ENCODE measurements around the gene TCEA3.

DNA sequence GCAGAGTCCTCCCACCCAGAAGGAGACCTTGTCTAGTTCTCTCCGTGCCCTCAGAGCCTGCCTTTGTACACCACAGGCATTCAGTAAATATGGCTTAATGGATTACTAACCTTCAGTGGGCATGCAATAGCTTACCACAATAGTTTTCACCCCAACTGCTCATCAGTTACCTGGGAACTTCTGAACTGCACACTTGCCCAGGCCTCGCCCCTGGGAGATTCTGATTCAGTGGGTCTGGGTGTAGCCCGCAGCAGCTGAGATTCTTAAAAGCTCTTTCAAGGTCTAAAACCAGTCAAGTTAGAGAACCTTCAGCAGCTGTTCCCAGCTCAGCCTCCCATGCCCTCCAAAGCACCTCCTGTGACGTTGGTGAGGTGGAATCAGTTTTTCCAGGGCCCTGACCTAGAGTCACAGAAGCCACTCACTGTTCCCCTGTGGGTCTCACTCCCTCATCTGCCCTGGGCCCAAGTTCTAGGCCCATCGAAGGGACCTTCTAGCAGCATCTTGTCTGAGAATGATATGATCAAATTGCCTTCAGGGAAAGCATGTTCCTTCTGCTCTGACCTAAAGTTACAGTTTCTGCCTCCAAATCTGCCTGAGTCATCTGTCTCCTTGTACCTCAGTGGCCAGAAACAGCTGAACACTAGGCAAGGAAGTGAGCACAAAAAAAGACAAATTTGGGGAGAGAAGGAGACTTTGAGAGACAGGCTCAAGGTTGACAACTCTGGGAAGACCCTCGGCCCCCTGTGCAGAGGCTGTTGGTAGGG lies 48.7 kb upstream of the TCEA3 start:
- TF ChIP-seq, protein P1, sequence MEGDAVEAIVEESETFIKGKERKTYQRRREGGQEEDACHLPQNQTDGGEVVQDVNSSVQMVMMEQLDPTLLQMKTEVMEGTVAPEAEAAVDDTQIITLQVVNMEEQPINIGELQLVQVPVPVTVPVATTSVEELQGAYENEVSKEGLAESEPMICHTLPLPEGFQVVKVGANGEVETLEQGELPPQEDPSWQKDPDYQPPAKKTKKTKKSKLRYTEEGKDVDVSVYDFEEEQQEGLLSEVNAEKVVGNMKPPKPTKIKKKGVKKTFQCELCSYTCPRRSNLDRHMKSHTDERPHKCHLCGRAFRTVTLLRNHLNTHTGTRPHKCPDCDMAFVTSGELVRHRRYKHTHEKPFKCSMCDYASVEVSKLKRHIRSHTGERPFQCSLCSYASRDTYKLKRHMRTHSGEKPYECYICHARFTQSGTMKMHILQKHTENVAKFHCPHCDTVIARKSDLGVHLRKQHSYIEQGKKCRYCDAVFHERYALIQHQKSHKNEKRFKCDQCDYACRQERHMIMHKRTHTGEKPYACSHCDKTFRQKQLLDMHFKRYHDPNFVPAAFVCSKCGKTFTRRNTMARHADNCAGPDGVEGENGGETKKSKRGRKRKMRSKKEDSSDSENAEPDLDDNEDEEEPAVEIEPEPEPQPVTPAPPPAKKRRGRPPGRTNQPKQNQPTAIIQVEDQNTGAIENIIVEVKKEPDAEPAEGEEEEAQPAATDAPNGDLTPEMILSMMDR (optimal IDR thresholded peaks at IDR 0.05 in 1 of 3, IDR thresholded peaks at IDR 0.05 in 1 of 3, conservative IDR thresholded peaks at IDR 0.05 in 1 of 3; ENCODE audit: extremely low read depth in 1 of 3, insufficient read depth in 2 of 3, low read length in 3 of 3), result no peak
- no peak for TF ChIP-seq EZH2 (IDR thresholded peaks at IDR 0.05; ENCODE audit: low read length)

Measured in keratinocyte (primary cell).